A204.1 (cell line): ENCODE data around the gene ZNG1B.
A peak's percentile ranks its signal among the peaks of the same experiment; 100 is the strongest.
"Not testable (repeated sequence)": the region's sequence is repeated elsewhere in the genome, so short reads cannot be mapped to it uniquely, and the experiment has no call there.

Experiments
- FAIRE-seq: peaks from 2 replicates; lab custom pipeline; 2012; peaks lifted over from hg19 to GRCh38; lab: Jason Lieb, UNC

The ZNG1B gene

GRCh38 chr2:113437508-113438465 lies at the start of gene ZNG1B:
Gene ZNG1B, plus strand, starts transcription at chr2:113437691. Its CDS starts 178 bp downstream, at chr2:113437869.
- FAIRE-seq, result not testable (repeated sequence)

GRCh38 chr2:113390124-113390849 lies 47.2 kb upstream of the ZNG1B start:
- peak; percentile 93 for FAIRE-seq

- FAIRE-seq, result no peak
These were observed 46.4 kb upstream of the ZNG1B start for GRCh38 chr2:113391073-113391472.

GRCh38 chr2:113406114-113406513 lies 31.4 kb upstream of the ZNG1B start:
- FAIRE-seq, result no peak

GRCh38 chr2:113407446-113408099 lies 29.9 kb upstream of the ZNG1B start:
- no peak for FAIRE-seq

GRCh38 chr2:113411725-113412352 lies 25.7 kb upstream of the ZNG1B start:
- FAIRE-seq, result not testable (repeated sequence)

GRCh38 chr2:113412774-113413173 lies 24.7 kb upstream of the ZNG1B start:
- FAIRE-seq, result not testable (repeated sequence)

- FAIRE-seq, result not testable (repeated sequence)
These were observed 5.7 kb upstream of the ZNG1B start for GRCh38 chr2:113431773-113432172.

- FAIRE-seq, result not testable (repeated sequence)
These were observed 4.0 kb upstream of the ZNG1B start for GRCh38 chr2:113433468-113433867.

GRCh38 chr2:113465770-113466169 lies 28.3 kb downstream of the ZNG1B start:
- FAIRE-seq, result not testable (repeated sequence)

- FAIRE-seq, result not testable (repeated sequence)
These were observed 39.3 kb downstream of the ZNG1B start for GRCh38 chr2:113476688-113477368.

- FAIRE-seq, result not testable (repeated sequence)
These were observed 59.0 kb downstream of the ZNG1B start for GRCh38 chr2:113496527-113496926.

GRCh38 chr2:113498365-113498764 lies 60.9 kb downstream of the ZNG1B start, which contains the start of gene FOXD4L1:
Gene FOXD4L1, plus strand, starts transcription at chr2:113498665. Its CDS starts 592 bp downstream, at chr2:113499257.
- not testable (repeated sequence) for FAIRE-seq

- FAIRE-seq, result not testable (repeated sequence)
These were observed 61.8 kb downstream of the ZNG1B start for GRCh38 chr2:113499019-113499885.

GRCh38 chr2:113499886-113500722 lies 62.6 kb downstream of the ZNG1B start:
- FAIRE-seq, result not testable (repeated sequence)

- not testable (repeated sequence) for FAIRE-seq
These were observed 63.2 kb downstream of the ZNG1B start for GRCh38 chr2:113500723-113501038.

GRCh38 chr2:113502216-113503093 lies 65.0 kb downstream of the ZNG1B start:
- FAIRE-seq, result not testable (repeated sequence)
